ENCODE measurements around the gene SLC12A7. TPM values are rescaled to one million over a fixed set of nuclear protein-coding genes. Genes with fewer than 3 reads are reported as not detected.

SLC12A7 gene
- total RNA-seq, 1 experiment from 2014 or later: 28.1 TPM

- TF ChIP-seq ZNF317 (CRISPR knock-in tag; IDR thresholded peaks at IDR 0.05; ENCODE audit: borderline replicate concordance, low read depth) (no peak), NFYB (CRISPR knock-in tag; conservative IDR thresholded peaks at IDR 0.05; ENCODE audit: low read depth) (no peak), GRHL2 (CRISPR knock-in tag; IDR thresholded peaks at IDR 0.05; ENCODE audit: insufficient replicate concordance, severe bottlenecking) (no peak), CREB1 (CRISPR knock-in tag; IDR thresholded peaks at IDR 0.05) (no peak), ZNF416 (CRISPR knock-in tag; IDR thresholded peaks at IDR 0.05) (no peak), ELF4 (CRISPR knock-in tag; IDR thresholded peaks at IDR 0.05; ENCODE audit: low read depth) (no peak), E2F4 (CRISPR knock-in tag; IDR thresholded peaks at IDR 0.05; ENCODE audit: borderline replicate concordance, low read depth) (no peak), FOXK1 (CRISPR knock-in tag; IDR thresholded peaks at IDR 0.05) (no peak), TP53 (CRISPR knock-in tag; IDR thresholded peaks at IDR 0.05) (no peak), GTF2I (CRISPR knock-in tag; conservative IDR thresholded peaks at IDR 0.05) (no peak), ARID4B (CRISPR knock-in tag; IDR thresholded peaks at IDR 0.05; ENCODE audit: borderline replicate concordance) (no peak), NFATC4 (CRISPR knock-in tag; IDR thresholded peaks at IDR 0.05) (no peak), GABPB1 (CRISPR knock-in tag; IDR thresholded peaks at IDR 0.05) (no peak), NR1H2 (CRISPR knock-in tag; IDR thresholded peaks at IDR 0.05) (no peak), SMAD4 (CRISPR knock-in tag; IDR thresholded peaks at IDR 0.05) (no peak), SP1 (CRISPR knock-in tag; conservative IDR thresholded peaks at IDR 0.05) (0 out of 2 replicates have a peak, but pooled peaks have one; percentile 35), AR (CRISPR knock-in tag; IDR thresholded peaks at IDR 0.05) (no peak), ZNF121 (CRISPR knock-in tag; IDR thresholded peaks at IDR 0.05) (no peak), TEAD1 (CRISPR knock-in tag; IDR thresholded peaks at IDR 0.05) (0 out of 2 replicates have a peak, but pooled peaks have one; percentile 27), ZNF425 (CRISPR knock-in tag; conservative IDR thresholded peaks at IDR 0.05) (no peak), USF2 (CRISPR knock-in tag; IDR thresholded peaks at IDR 0.05) (peak; percentile 96), AFF4 (CRISPR knock-in tag; IDR thresholded peaks at IDR 0.05; ENCODE audit: borderline replicate concordance) (no peak), ZMAT4 (CRISPR knock-in tag; IDR thresholded peaks at IDR 0.05) (no peak), FOXP1 (CRISPR knock-in tag; IDR thresholded peaks at IDR 0.05; ENCODE audit: borderline replicate concordance) (0 out of 2 replicates have a peak, but pooled peaks have one; percentile 41)
These were observed at the start of gene SLC12A7 (continued) for GRCh38 chr5:1111727-1112289.
